ENCODE results near the gene ATP11B. TPM values are rescaled to one million over a fixed set of nuclear protein-coding genes. Genes with fewer than 3 reads are reported as not detected.
"Not testable (repeated sequence)": the region's sequence is repeated elsewhere in the genome, so short reads cannot be mapped to it uniquely, and the experiment has no call there.

ATP11B gene
- total RNA-seq, 1 experiment from 2014 or later, result 58.1 TPM

DNA sequence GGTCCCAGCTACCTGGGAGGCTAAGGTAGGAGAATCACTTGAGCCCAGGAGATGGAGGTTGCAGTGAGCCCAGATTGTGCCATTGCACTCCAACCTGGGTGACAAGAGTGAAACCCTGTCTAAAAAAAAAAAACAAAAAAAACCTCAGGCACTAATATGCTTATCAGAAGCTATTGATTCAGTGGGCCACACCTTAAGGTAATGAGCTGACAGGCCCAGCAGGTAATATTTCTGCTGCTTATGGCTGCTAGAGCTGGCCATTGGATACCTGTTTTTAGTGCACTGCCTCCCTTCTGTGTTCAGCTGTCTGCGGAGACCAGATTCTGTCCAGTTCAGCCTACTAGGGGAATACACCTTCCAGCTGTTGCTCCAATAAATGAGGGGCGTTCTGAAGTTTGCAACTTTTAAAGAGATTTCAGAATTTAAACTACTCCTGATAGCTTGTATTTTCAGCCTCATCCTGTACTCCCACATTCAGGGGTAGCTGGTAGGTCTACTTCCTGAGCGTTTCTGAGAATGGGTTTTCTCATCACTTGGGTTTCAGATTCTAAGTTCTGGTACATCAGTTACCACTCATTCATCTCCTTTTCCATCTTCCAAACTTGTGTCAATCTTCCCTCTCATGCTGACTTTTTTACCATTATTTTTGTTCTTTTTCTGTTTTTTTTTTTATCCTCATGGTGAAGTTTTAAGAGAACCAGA, 69.0 kb downstream of the ATP11B start:
- no peaks in the 10 kb centered on the region for H3K27me3 Mint-ChIP-seq (ENCODE audit: insufficient read depth, unreplicated experiment)
- Histone ChIP-seq H3K4me1 (no peaks in the 10 kb centered on the region), H3K9me3 (no peaks in the 10 kb centered on the region), H3K27me3 (replicated peaks; ENCODE audit: control insufficient read depth, insufficient read depth, low read length) (no peaks in the 10 kb centered on the region), H3K4me3 (ENCODE audit: low read depth, low read length) (no peak overlapping the region), H3K36me3 (ENCODE audit: control insufficient read depth, insufficient read depth, low read length) (no peaks in the 10 kb centered on the region)
- H3K4me1 Mint-ChIP-seq (ENCODE audit: low read depth, unreplicated experiment), result no peaks in the 10 kb centered on the region
- POLR2A ChIA-PET, result no interaction called here
- H3K4me3 Mint-ChIP-seq (ENCODE audit: unreplicated experiment), result no peak overlapping the region
- intact Hi-C loops (cut with micrococcal nuclease; ENCODE audit: unreplicated experiment), result no loop called here
- H3K27ac Mint-ChIP-seq (ENCODE audit: unreplicated experiment), result no peak overlapping the region
- DNase-seq, result no peak
- no TSS peak for BruUV-seq (replicated peaks)
- CTCF ChIA-PET, result no interaction called here
- no peaks in the 10 kb centered on the region for H3K36me3 Mint-ChIP-seq (ENCODE audit: insufficient read depth, unreplicated experiment)
- no peaks in the 10 kb centered on the region for H3K9me3 Mint-ChIP-seq (ENCODE audit: unreplicated experiment)
- TF ChIP-seq, protein P1, sequence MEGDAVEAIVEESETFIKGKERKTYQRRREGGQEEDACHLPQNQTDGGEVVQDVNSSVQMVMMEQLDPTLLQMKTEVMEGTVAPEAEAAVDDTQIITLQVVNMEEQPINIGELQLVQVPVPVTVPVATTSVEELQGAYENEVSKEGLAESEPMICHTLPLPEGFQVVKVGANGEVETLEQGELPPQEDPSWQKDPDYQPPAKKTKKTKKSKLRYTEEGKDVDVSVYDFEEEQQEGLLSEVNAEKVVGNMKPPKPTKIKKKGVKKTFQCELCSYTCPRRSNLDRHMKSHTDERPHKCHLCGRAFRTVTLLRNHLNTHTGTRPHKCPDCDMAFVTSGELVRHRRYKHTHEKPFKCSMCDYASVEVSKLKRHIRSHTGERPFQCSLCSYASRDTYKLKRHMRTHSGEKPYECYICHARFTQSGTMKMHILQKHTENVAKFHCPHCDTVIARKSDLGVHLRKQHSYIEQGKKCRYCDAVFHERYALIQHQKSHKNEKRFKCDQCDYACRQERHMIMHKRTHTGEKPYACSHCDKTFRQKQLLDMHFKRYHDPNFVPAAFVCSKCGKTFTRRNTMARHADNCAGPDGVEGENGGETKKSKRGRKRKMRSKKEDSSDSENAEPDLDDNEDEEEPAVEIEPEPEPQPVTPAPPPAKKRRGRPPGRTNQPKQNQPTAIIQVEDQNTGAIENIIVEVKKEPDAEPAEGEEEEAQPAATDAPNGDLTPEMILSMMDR (IDR thresholded peaks at IDR 0.05; ENCODE audit: insufficient read depth in 1 of 2, low read depth in 1 of 2, low read length in 1 of 2, severe bottlenecking in 1 of 2, unreplicated experiment in 1 of 2), result no peak

DNA sequence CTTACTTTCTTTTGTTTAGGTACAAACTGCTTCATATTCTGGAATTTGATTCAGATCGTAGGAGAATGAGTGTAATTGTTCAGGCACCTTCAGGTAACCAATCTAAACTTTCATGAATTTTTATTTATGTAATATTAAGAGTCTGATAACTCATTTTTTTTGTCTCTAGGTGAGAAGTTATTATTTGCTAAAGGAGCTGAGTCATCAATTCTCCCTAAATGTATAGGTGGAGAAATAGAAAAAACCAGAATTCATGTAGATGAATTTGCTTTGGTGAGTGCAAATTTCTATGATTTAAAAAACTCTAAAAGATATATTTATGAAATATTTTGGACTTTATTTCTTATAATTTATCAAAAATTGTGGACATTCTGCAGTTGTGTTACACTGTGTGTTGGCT, 75.8 kb downstream of the ATP11B start:
- POLR2A ChIA-PET, result no interaction called here
- H3K4me3 Mint-ChIP-seq (ENCODE audit: unreplicated experiment), result no peak overlapping the region
- CTCF ChIA-PET, result no interaction called here
- BruUV-seq (replicated peaks), result no TSS peak
- H3K4me1 Mint-ChIP-seq (ENCODE audit: low read depth, unreplicated experiment), result no peaks in the 10 kb centered on the region
- no peaks in the 10 kb centered on the region for H3K27me3 ChIP-seq (replicated peaks; ENCODE audit: control insufficient read depth, insufficient read depth, low read length)
- H3K27me3 Mint-ChIP-seq (ENCODE audit: insufficient read depth, unreplicated experiment), result no peaks in the 10 kb centered on the region
- intact Hi-C loops (cut with micrococcal nuclease; ENCODE audit: unreplicated experiment), result no loop called here
- no peaks in the 10 kb centered on the region for H3K4me1 ChIP-seq
- H3K4me3 ChIP-seq (ENCODE audit: low read depth, low read length), result no peak overlapping the region
- no peaks in the 10 kb centered on the region for H3K9me3 ChIP-seq
- H3K36me3 Mint-ChIP-seq (ENCODE audit: insufficient read depth, unreplicated experiment), result peaks cover 17% of the 10 kb centered on the region
- TF ChIP-seq, protein P1 (IDR thresholded peaks at IDR 0.05; ENCODE audit: insufficient read depth in 1 of 2, low read depth in 1 of 2, low read length in 1 of 2, severe bottlenecking in 1 of 2, unreplicated experiment in 1 of 2), result no peak
- no peaks in the 10 kb centered on the region for H3K9me3 Mint-ChIP-seq (ENCODE audit: unreplicated experiment)
- DNase-seq, result no peak
- H3K36me3 ChIP-seq (ENCODE audit: control insufficient read depth, insufficient read depth, low read length), result no peaks in the 10 kb centered on the region
- no peak overlapping the region for H3K27ac Mint-ChIP-seq (ENCODE audit: unreplicated experiment)

DNA sequence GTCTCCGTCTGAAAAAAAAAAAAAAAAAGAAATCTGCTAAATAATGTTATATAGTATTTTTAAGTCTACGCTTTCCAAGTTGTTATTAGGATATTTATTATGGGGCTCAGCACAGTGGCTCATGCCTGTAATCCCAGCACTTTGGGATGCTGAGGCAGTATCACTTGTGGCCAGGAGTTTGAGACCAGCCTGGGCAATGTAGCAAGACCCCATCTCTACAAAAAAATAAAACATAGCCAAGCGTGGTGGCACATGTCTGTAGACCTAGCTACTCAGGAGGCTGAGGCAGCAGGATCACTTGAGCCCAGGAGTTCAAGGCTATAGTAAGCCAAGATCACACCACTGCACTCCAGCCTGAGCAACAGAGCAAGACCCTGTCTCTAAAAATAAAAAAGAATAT, 77.6 kb downstream of the ATP11B start:
- intact Hi-C loops (cut with micrococcal nuclease; ENCODE audit: unreplicated experiment); H3K9me3 ChIP-seq; DNase-seq; POLR2A ChIA-PET; H3K9me3 Mint-ChIP-seq (ENCODE audit: unreplicated experiment); H3K27ac Mint-ChIP-seq (ENCODE audit: unreplicated experiment); H3K27me3 Mint-ChIP-seq (ENCODE audit: insufficient read depth, unreplicated experiment); CTCF ChIA-PET; H3K4me3 ChIP-seq (ENCODE audit: low read depth, low read length); H3K27me3 ChIP-seq (replicated peaks; ENCODE audit: control insufficient read depth, insufficient read depth, low read length); H3K4me1 ChIP-seq; H3K36me3 ChIP-seq (ENCODE audit: control insufficient read depth, insufficient read depth, low read length); BruUV-seq (replicated peaks); H3K4me1 Mint-ChIP-seq (ENCODE audit: low read depth, unreplicated experiment); H3K4me3 Mint-ChIP-seq (ENCODE audit: unreplicated experiment): not testable (repeated sequence)
- peaks cover 25% of the 10 kb centered on the region for H3K36me3 Mint-ChIP-seq (ENCODE audit: insufficient read depth, unreplicated experiment)
